Liver (tissue), 3 donors: Measurements from ENCODE around the gene HADHA.

Experiments used
- JUND ChIP-seq, 2 donors: IDR thresholded peaks; 2 replicates each; pipeline ENCODE4 v1.6.1; 2016; ENCODE audit warnings: antibody characterized with exemption in 2 of 2
- RAD21 ChIP-seq, 2 donors: IDR thresholded peaks; 2 replicates each; pipeline ENCODE4 v1.6.1; 2016; ENCODE audit warnings: antibody characterized with exemption in 2 of 2, mild to moderate bottlenecking in 2 of 2
- TAF1 ChIP-seq: conservative IDR thresholded peaks from 2 replicates; pipeline ENCODE4 v1.6.1; 2016; ENCODE audit warnings: antibody characterized with exemption, mild to moderate bottlenecking
- TF ChIP-seq, protein P1 (sequence below): fragments of 150-350 bp; IDR thresholded peaks from 2 replicates; pipeline ENCODE4 v1.5.1; 2017; ENCODE audit warnings: improper control_type of control experiment, low read depth, low read length; ENCODE audit not compliant: missing input control
- donor health status: healthy.
- donor health status: healthy.

GRCh38 chr2:26174691-26175465 is 69.6 kb downstream of the HADHA start:
- TF ChIP-seq, protein P1, sequence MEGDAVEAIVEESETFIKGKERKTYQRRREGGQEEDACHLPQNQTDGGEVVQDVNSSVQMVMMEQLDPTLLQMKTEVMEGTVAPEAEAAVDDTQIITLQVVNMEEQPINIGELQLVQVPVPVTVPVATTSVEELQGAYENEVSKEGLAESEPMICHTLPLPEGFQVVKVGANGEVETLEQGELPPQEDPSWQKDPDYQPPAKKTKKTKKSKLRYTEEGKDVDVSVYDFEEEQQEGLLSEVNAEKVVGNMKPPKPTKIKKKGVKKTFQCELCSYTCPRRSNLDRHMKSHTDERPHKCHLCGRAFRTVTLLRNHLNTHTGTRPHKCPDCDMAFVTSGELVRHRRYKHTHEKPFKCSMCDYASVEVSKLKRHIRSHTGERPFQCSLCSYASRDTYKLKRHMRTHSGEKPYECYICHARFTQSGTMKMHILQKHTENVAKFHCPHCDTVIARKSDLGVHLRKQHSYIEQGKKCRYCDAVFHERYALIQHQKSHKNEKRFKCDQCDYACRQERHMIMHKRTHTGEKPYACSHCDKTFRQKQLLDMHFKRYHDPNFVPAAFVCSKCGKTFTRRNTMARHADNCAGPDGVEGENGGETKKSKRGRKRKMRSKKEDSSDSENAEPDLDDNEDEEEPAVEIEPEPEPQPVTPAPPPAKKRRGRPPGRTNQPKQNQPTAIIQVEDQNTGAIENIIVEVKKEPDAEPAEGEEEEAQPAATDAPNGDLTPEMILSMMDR, result no peak
- TF ChIP-seq RAD21 (IDR thresholded peaks at IDR 0.05) (no peak), JUND (IDR thresholded peaks at IDR 0.05) (no peak), TAF1 (no peak)
